ENCODE data around the gene AP4S1.

Gene AP4S1

GRCh38 chr14:31097081-31097480 is 71.6 kb downstream of the AP4S1 start:
- Histone ChIP-seq H3K9ac (ENCODE audit: low read depth, low read length) (no peak overlapping the region), H3K36me3 (ENCODE audit: insufficient read depth, low read length) (peaks cover 19% of the 10 kb centered on the region), H3K9me3 (ENCODE audit: control insufficient read depth, insufficient read depth, low read length) (no peaks in the 10 kb centered on the region), H3K4me1 (ENCODE audit: insufficient read depth, low read length) (no peaks in the 10 kb centered on the region)

GRCh38 chr14:31106768-31107167 is 81.3 kb downstream of the AP4S1 start:
- no peak overlapping the region for H3K9ac ChIP-seq (ENCODE audit: low read depth, low read length)
- H3K9me3 ChIP-seq (ENCODE audit: control insufficient read depth, insufficient read depth, low read length) = no peaks in the 10 kb centered on the region
- H3K36me3 ChIP-seq (ENCODE audit: insufficient read depth, low read length) = peaks cover 33% of the 10 kb centered on the region
- no peaks in the 10 kb centered on the region; the same call in 1 of the 2 replicates for H3K4me1 ChIP-seq (ENCODE audit: insufficient read depth, low read length)

GRCh38 chr14:31109257-31109656 is 83.8 kb downstream of the AP4S1 start:
- no peaks in the 10 kb centered on the region; the same call in 1 of the 2 replicates for H3K4me1 ChIP-seq (ENCODE audit: insufficient read depth, low read length)
- no peak overlapping the region for H3K9ac ChIP-seq (ENCODE audit: low read depth, low read length)
- peaks cover 29% of the 10 kb centered on the region for H3K36me3 ChIP-seq (ENCODE audit: insufficient read depth, low read length)

GRCh38 chr14:31110872-31111271 is 85.4 kb downstream of the AP4S1 start:
- Histone ChIP-seq H3K9ac (ENCODE audit: low read depth, low read length) (no peak overlapping the region), H3K36me3 (ENCODE audit: insufficient read depth, low read length) (peaks cover 30% of the 10 kb centered on the region), H3K4me1 (ENCODE audit: insufficient read depth, low read length) (no peaks in the 10 kb centered on the region; the same call in 1 of the 2 replicates), H3K9me3 (ENCODE audit: control insufficient read depth, insufficient read depth, low read length) (no peaks in the 10 kb centered on the region)

More at GRCh38 chr14:31109257-31109656, 83.8 kb downstream of the AP4S1 start:
- H3K9me3 ChIP-seq (ENCODE audit: control insufficient read depth, insufficient read depth, low read length) = no peaks in the 10 kb centered on the region

GRCh38 chr14:31113794-31114193 is 88.3 kb downstream of the AP4S1 start:
- peaks cover 31% of the 10 kb centered on the region for H3K36me3 ChIP-seq (ENCODE audit: insufficient read depth, low read length)

GRCh38 chr14:31118892-31119291 is 93.4 kb downstream of the AP4S1 start:
- Histone ChIP-seq H3K9me3 (ENCODE audit: control insufficient read depth, insufficient read depth, low read length) (no peaks in the 10 kb centered on the region), H3K4me1 (ENCODE audit: insufficient read depth, low read length) (peaks cover 18% of the 10 kb centered on the region; the same call in 1 of the 2 replicates), H3K9ac (ENCODE audit: low read depth, low read length) (no peak overlapping the region), H3K36me3 (ENCODE audit: insufficient read depth, low read length) (peaks cover 40% of the 10 kb centered on the region)

More at GRCh38 chr14:31113794-31114193, 88.3 kb downstream of the AP4S1 start:
- Histone ChIP-seq H3K4me1 (ENCODE audit: insufficient read depth, low read length) (no peaks in the 10 kb centered on the region), H3K9me3 (ENCODE audit: control insufficient read depth, insufficient read depth, low read length) (no peaks in the 10 kb centered on the region), H3K9ac (ENCODE audit: low read depth, low read length) (no peak overlapping the region)

- peaks cover 27% of the 10 kb centered on the region for H3K36me3 ChIP-seq (ENCODE audit: insufficient read depth, low read length)
- H3K9me3 ChIP-seq (ENCODE audit: control insufficient read depth, insufficient read depth, low read length) = no peaks in the 10 kb centered on the region
- H3K9ac ChIP-seq (ENCODE audit: low read depth, low read length) = no peak overlapping the region
- H3K4me1 ChIP-seq (ENCODE audit: insufficient read depth, low read length) = peaks cover 24% of the 10 kb centered on the region
Measured at GRCh38 chr14:31122098-31122611, 96.7 kb downstream of the AP4S1 start.

- H3K9ac ChIP-seq (ENCODE audit: low read depth, low read length) = no peak overlapping the region
- no peaks in the 10 kb centered on the region for H3K9me3 ChIP-seq (ENCODE audit: control insufficient read depth, insufficient read depth, low read length)
- H3K36me3 ChIP-seq (ENCODE audit: insufficient read depth, low read length) = peaks cover 27% of the 10 kb centered on the region
- peaks cover 24% of the 10 kb centered on the region for H3K4me1 ChIP-seq (ENCODE audit: insufficient read depth, low read length)
Measured at GRCh38 chr14:31122921-31123320, 97.5 kb downstream of the AP4S1 start.

- peaks cover 29% of the 10 kb centered on the region for H3K36me3 ChIP-seq (ENCODE audit: insufficient read depth, low read length)
Measured at GRCh38 chr14:31124197-31124596, 98.7 kb downstream of the AP4S1 start.

GRCh38 chr14:31125231-31125630 is 99.8 kb downstream of the AP4S1 start:
- peaks cover 24% of the 10 kb centered on the region for H3K4me1 ChIP-seq (ENCODE audit: insufficient read depth, low read length)
- H3K9ac ChIP-seq (ENCODE audit: low read depth, low read length) = no peak overlapping the region
- peaks cover 26% of the 10 kb centered on the region for H3K36me3 ChIP-seq (ENCODE audit: insufficient read depth, low read length)
- H3K9me3 ChIP-seq (ENCODE audit: control insufficient read depth, insufficient read depth, low read length) = no peaks in the 10 kb centered on the region

More at GRCh38 chr14:31124197-31124596, 98.7 kb downstream of the AP4S1 start:
- no peak overlapping the region for H3K9ac ChIP-seq (ENCODE audit: low read depth, low read length)
- peaks cover 24% of the 10 kb centered on the region for H3K4me1 ChIP-seq (ENCODE audit: insufficient read depth, low read length)
- no peaks in the 10 kb centered on the region for H3K9me3 ChIP-seq (ENCODE audit: control insufficient read depth, insufficient read depth, low read length)

- Histone ChIP-seq H3K9ac (ENCODE audit: low read depth, low read length) (no peak overlapping the region), H3K4me1 (ENCODE audit: insufficient read depth, low read length) (peaks cover 24% of the 10 kb centered on the region), H3K36me3 (ENCODE audit: insufficient read depth, low read length) (peaks cover 22% of the 10 kb centered on the region; the same call in 1 of the 2 replicates), H3K9me3 (ENCODE audit: control insufficient read depth, insufficient read depth, low read length) (no peaks in the 10 kb centered on the region)
Measured at GRCh38 chr14:31126680-31127079, 101.2 kb downstream of the AP4S1 start.

GRCh38 chr14:31127690-31128089 is 102.2 kb downstream of the AP4S1 start:
- no peaks in the 10 kb centered on the region for H3K9me3 ChIP-seq (ENCODE audit: control insufficient read depth, insufficient read depth, low read length)
- peaks cover 14% of the 10 kb centered on the region for H3K4me1 ChIP-seq (ENCODE audit: insufficient read depth, low read length)
- H3K36me3 ChIP-seq (ENCODE audit: insufficient read depth, low read length) = peaks cover 12% of the 10 kb centered on the region; the same call in 1 of the 2 replicates
- no peak overlapping the region for H3K9ac ChIP-seq (ENCODE audit: low read depth, low read length)

GRCh38 chr14:31128601-31129526 is 103.4 kb downstream of the AP4S1 start:
- no peaks in the 10 kb centered on the region for H3K9me3 ChIP-seq (ENCODE audit: control insufficient read depth, insufficient read depth, low read length)
- H3K4me1 ChIP-seq (ENCODE audit: insufficient read depth, low read length) = peaks cover 7% of the 10 kb centered on the region
- H3K9ac ChIP-seq (ENCODE audit: low read depth, low read length) = no peak overlapping the region
- H3K36me3 ChIP-seq (ENCODE audit: insufficient read depth, low read length) = peaks cover 23% of the 10 kb centered on the region

- Histone ChIP-seq H3K9me3 (ENCODE audit: control insufficient read depth, insufficient read depth, low read length) (no peaks in the 10 kb centered on the region), H3K36me3 (ENCODE audit: insufficient read depth, low read length) (peaks cover 35% of the 10 kb centered on the region), H3K9ac (ENCODE audit: low read depth, low read length) (no peak overlapping the region), H3K4me1 (ENCODE audit: insufficient read depth, low read length) (no peaks in the 10 kb centered on the region)
Measured at GRCh38 chr14:31133133-31133532, 107.7 kb downstream of the AP4S1 start.
